Type B pancreatic cell (in vitro differentiated cells): Measurements from ENCODE around the gene SYCP2L. TPM values are rescaled to one million over a fixed set of nuclear protein-coding genes. Genes with fewer than 3 reads are reported as not detected.
A peak's percentile ranks its signal among the peaks of the same experiment; 100 is the strongest.
"Not testable (repeated sequence)": the region's sequence is repeated elsewhere in the genome, so short reads cannot be mapped to it uniquely, and the experiment has no call there.

ENCODE experiments used
- DNase-seq: peaks from one replicate; pipeline ENCODE4 v3.0.0; 2021; ENCODE audit warnings: mixed read lengths; ENCODE audit not compliant: unreplicated experiment; ENCODE audit errors: extremely low spot score
- H3K27ac Mint-ChIP-seq: 2 replicates; pipeline ENCODE4 v1.8.0; 2021; ENCODE audit warnings: mild to moderate bottlenecking, mixed read lengths
- H3K27me3 Mint-ChIP-seq: 2 replicates; pipeline ENCODE4 v1.8.0; 2021; ENCODE audit warnings: mixed read lengths
- H3K36me3 Mint-ChIP-seq: 2 replicates; pipeline ENCODE4 v1.8.0; 2021; ENCODE audit warnings: mixed read lengths
- H3K4me1 Mint-ChIP-seq: one replicate; pipeline ENCODE4 v1.8.0; 2021; ENCODE audit warnings: mixed read lengths; ENCODE audit not compliant: unreplicated experiment
- H3K4me3 Mint-ChIP-seq: 2 replicates; pipeline ENCODE4 v1.8.0; 2021; ENCODE audit warnings: mild to moderate bottlenecking, mixed read lengths
- H3K9me3 Mint-ChIP-seq: 2 replicates; pipeline ENCODE4 v1.8.0; 2021; ENCODE audit warnings: mixed read lengths
- CTCF ChIP-seq: fragments of 200-600 bp; sonication (generic); conservative IDR thresholded peaks from 2 replicates; pipeline ENCODE4 v1.5.0; 2021; ENCODE audit warnings: antibody characterized with exemption, mild to moderate bottlenecking
- total RNA-seq: library from RNA; stranded (reverse); gene quantifications from 2 replicates; pipeline ENCODE4 v1.2.1, GENCODE V29; 2021; ENCODE audit warnings: low replicate concordance

The SYCP2L gene
- total RNA-seq, 1 donor from 2014 or later: 6.9 TPM

- Mint-ChIP-seq H3K4me1 (peaks cover 6% of the 10 kb centered on the region), H3K4me3 (no peak overlapping the region), H3K27ac (no peak overlapping the region), H3K27me3 (peaks cover 17% of the 10 kb centered on the region), H3K36me3 (no peaks in the 10 kb centered on the region), H3K9me3 (no peaks in the 10 kb centered on the region)
- no peak for TF ChIP-seq CTCF
- no peak for DNase-seq
Observed at GRCh38 chr6:10874207-10874606, 12.6 kb upstream of the SYCP2L start.

- peaks cover 6% of the 10 kb centered on the region for H3K4me1 Mint-ChIP-seq
- TF ChIP-seq CTCF: no peak
- no peak overlapping the region for H3K27ac Mint-ChIP-seq
Observed at GRCh38 chr6:10875026-10875425, 11.8 kb upstream of the SYCP2L start.

GRCh38 chr6:10877012-10877411 is 9.8 kb upstream of the SYCP2L start:
- Mint-ChIP-seq H3K27me3 (peaks cover 42% of the 10 kb centered on the region), H3K4me3 (no peak overlapping the region)
- TF ChIP-seq CTCF: no peak

More at GRCh38 chr6:10875026-10875425, 11.8 kb upstream of the SYCP2L start:
- no peaks in the 10 kb centered on the region for H3K9me3 Mint-ChIP-seq
- no peak overlapping the region for H3K4me3 Mint-ChIP-seq
- peaks cover 25% of the 10 kb centered on the region for H3K27me3 Mint-ChIP-seq
- no peak for DNase-seq
- H3K36me3 Mint-ChIP-seq: no peaks in the 10 kb centered on the region

GRCh38 chr6:10877871-10878270 is 9.0 kb upstream of the SYCP2L start:
- Mint-ChIP-seq H3K36me3 (no peaks in the 10 kb centered on the region), H3K27ac (no peak overlapping the region), H3K27me3 (peaks cover 51% of the 10 kb centered on the region), H3K4me1 (peaks cover 6% of the 10 kb centered on the region), H3K4me3 (no peak overlapping the region), H3K9me3 (no peaks in the 10 kb centered on the region)
- no peak for TF ChIP-seq CTCF
- no peak for DNase-seq

More at GRCh38 chr6:10877012-10877411, 9.8 kb upstream of the SYCP2L start:
- Mint-ChIP-seq H3K4me1 (peaks cover 6% of the 10 kb centered on the region), H3K27ac (no peak overlapping the region), H3K36me3 (no peaks in the 10 kb centered on the region), H3K9me3 (no peaks in the 10 kb centered on the region)
- DNase-seq: no peak

- H3K4me1 Mint-ChIP-seq: no peaks in the 10 kb centered on the region
- peaks cover 67% of the 10 kb centered on the region for H3K27me3 Mint-ChIP-seq
- H3K36me3 Mint-ChIP-seq: no peaks in the 10 kb centered on the region
- no peak overlapping the region for H3K4me3 Mint-ChIP-seq
- no peak for TF ChIP-seq CTCF
- H3K27ac Mint-ChIP-seq: no peak overlapping the region
- no peaks in the 10 kb centered on the region for H3K9me3 Mint-ChIP-seq
- DNase-seq: no peak
Observed at GRCh38 chr6:10880366-10880765, 6.5 kb upstream of the SYCP2L start.

- not testable (repeated sequence) for H3K27ac Mint-ChIP-seq, H3K9me3 Mint-ChIP-seq, H3K36me3 Mint-ChIP-seq, DNase-seq, H3K4me1 Mint-ChIP-seq
- peaks cover 80% of the 10 kb centered on the region for H3K27me3 Mint-ChIP-seq
- H3K4me3 Mint-ChIP-seq: peak overlapping the region; percentile 82
Observed at GRCh38 chr6:10882253-10882630, 4.6 kb upstream of the SYCP2L start.
